ENCODE results near the gene HOXD12.

- TF ChIP-seq, protein P1, sequence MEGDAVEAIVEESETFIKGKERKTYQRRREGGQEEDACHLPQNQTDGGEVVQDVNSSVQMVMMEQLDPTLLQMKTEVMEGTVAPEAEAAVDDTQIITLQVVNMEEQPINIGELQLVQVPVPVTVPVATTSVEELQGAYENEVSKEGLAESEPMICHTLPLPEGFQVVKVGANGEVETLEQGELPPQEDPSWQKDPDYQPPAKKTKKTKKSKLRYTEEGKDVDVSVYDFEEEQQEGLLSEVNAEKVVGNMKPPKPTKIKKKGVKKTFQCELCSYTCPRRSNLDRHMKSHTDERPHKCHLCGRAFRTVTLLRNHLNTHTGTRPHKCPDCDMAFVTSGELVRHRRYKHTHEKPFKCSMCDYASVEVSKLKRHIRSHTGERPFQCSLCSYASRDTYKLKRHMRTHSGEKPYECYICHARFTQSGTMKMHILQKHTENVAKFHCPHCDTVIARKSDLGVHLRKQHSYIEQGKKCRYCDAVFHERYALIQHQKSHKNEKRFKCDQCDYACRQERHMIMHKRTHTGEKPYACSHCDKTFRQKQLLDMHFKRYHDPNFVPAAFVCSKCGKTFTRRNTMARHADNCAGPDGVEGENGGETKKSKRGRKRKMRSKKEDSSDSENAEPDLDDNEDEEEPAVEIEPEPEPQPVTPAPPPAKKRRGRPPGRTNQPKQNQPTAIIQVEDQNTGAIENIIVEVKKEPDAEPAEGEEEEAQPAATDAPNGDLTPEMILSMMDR (IDR thresholded peaks at IDR 0.05): no peak
- no peak for TF ChIP-seq POLR2A (IDR thresholded peaks at IDR 0.05; ENCODE audit: low read depth)
These were observed 30.2 kb downstream of the HOXD12 start for GRCh38 chr2:176129813-176130146.

Measured in esophagus muscularis mucosa (tissue), 3 donors.